ENCODE data around the gene NDE1. TPM values are rescaled to one million over a fixed set of nuclear protein-coding genes. Genes with fewer than 3 reads are reported as not detected.
"Not testable (repeated sequence)": the region's sequence is repeated elsewhere in the genome, so short reads cannot be mapped to it uniquely, and the experiment has no call there.

NDE1 gene
- 70.7 TPM for polyA plus RNA-seq (2013, experiment 1 of 2; ENCODE audit: insufficient read length)
- polyA plus RNA-seq (2013, experiment 2 of 2; ENCODE audit: insufficient read length) = 47.8 TPM

DNA sequence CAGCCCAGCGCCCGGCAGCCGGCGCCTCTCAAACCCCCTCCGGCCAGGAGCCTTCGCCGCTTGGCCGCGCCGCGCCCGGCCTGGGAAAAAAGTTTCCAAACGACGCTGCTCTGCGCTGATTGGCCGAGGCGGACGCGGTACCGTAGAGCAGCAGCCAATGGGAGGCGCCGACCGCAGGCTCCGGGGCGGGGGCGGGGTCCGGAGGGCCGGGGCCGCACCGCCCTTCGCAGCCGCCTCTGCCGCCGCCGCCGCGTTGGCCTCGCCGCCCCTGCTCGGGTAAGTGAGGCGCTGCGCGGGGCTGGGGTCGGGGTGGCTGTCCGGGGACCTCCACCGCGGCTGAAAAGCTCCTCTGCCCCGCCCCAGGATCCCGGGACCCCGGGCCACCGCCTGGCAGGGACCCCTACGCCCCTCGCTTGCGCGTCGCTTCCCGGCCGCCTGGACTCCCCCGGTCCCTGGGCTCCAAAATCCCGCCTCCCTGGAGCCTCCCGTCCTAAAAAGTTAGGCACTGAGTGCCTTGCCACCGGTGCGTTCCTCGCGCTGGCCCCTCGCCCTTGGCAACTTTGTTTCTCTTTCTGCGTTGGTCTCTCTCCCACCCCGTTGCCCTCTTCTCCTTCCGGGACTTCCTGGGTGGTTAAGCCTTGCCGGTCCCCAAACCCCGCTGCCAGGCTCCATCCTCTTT is at the start of gene NDE1:
TSS of gene NDE1 (plus strand) at position 227 of the 679 bp plus-strand sequence. CDS start 14,534 bp downstream, outside the sequence.
- DNase-seq = peak; percentile 92

DNA sequence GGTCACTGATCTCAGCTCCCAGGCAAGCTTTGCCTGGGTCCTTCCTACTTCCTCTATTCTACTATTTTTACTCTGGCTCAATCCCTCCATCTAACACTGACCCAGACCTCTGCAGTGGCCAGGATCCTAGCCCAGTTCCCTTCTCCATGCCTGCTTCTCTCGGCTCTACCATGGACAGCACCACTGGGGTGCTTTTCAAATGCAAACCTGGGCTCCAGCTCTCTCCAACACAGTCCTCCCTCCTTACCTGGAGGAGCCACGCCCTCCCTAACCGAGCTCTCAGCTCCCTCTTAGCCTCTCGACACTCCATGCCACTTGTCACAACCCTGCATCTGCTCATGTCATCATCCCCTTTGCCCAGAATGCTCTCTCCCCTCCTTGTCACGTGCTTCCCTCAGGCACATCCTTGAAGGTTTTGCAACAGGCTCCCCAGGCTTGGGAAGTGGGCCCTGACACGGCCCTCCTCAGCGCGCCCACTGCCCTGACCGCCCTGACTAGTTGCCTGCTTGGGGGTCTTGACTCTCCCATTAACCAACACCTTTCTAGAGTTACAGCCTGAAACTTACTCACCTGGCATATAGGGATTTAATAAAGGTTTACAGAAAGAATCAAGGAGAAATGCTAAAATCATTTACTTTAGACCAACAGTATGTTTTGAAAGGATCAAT is 48.7 kb upstream of the NDE1 start:
- DNase-seq = no peak

- DNase-seq = no peak
Observed at GRCh38 chr16:15602285-15603044, 47.6 kb upstream of the NDE1 start.

- no peak for DNase-seq
Observed at GRCh38 chr16:15604460-15605440, 45.3 kb upstream of the NDE1 start.

GRCh38 chr16:15605839-15606517 is 44.1 kb upstream of the NDE1 start:
- no peak for DNase-seq

GRCh38 chr16:15606518-15607220 is 43.4 kb upstream of the NDE1 start:
- DNase-seq = no peak

GRCh38 chr16:15607221-15607699 is 42.8 kb upstream of the NDE1 start:
- not testable (repeated sequence) for DNase-seq

GRCh38 chr16:15607700-15608396 is 42.2 kb upstream of the NDE1 start:
- no peak for DNase-seq

- no peak for DNase-seq
Observed at GRCh38 chr16:15608398-15609285, 41.4 kb upstream of the NDE1 start.

- no peak for DNase-seq
Observed at GRCh38 chr16:15609286-15609649, 40.8 kb upstream of the NDE1 start.

- DNase-seq = peak; percentile 34
Observed at GRCh38 chr16:15610369-15610871, 39.6 kb upstream of the NDE1 start.

DNA sequence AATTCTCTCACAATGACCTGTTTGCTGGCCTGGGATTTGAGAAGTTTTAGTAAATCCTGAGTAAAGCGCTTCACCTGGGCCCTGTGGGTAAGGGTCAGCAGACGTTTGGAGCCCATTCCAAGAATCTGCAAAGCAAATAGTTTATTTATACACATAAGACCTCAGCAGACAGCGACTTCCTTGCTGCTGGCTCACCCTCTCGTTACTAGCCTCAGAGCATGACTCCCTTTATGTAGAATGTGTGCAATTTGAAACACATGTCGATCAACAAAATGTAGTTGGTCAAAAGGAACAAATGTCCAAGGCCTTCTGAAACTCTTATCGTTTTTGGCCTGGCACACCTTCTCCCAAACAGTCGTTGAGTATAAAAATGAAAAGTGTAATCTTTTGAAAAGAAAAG is 38.4 kb upstream of the NDE1 start:
- DNase-seq = no peak

GRCh38 chr16:15613676-15614075 is 36.4 kb upstream of the NDE1 start:
- no peak for DNase-seq

DNA sequence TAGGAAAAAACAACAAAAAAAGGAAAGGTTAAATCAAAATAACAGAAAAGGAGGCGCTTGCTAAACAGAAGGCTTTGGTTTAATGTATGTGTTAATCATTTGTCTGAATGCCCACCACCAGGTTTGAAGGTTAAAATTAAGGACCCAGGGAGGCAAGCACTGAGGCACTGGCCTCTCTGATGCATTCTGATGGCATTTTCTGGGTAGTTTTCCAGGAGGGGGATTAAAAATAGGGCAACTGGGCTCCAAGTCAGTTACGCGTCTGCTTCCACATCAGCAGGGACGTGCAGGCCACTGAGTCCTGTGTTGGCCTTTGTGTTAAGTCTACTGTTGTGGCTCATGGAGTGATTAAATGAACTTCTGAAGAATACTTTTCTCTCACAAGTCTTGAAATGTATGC is 34.0 kb upstream of the NDE1 start:
- no peak for DNase-seq

- no peak for DNase-seq
Observed at GRCh38 chr16:15616475-15617165, 33.4 kb upstream of the NDE1 start.

- DNase-seq = no peak
Observed at GRCh38 chr16:15617901-15618300, 32.1 kb upstream of the NDE1 start.

DNA sequence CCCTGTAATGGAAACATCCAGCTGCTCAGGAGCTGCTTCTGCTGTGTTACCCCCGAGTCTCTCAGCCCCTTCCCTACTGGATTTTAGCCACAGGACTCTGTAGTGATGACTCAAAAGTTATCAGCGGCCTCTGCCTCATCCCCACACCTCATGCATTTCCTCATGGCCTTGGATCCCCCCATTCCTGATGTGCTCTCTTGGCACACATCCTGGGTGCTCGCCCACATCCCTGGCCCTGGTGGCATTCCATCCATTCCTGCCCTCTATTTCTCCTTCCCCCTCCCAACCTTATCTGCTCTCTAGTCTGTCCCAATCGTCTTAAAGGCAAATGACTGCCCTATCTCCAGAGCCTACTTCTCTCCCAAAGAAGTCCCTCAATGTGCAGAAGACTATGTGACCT is 31.7 kb upstream of the NDE1 start:
- DNase-seq = peak; percentile 65

GRCh38 chr16:15620611-15621195 is 29.3 kb upstream of the NDE1 start:
- no peak for DNase-seq

All from fibroblast of skin of back (primary cell).